ENCODE data around the gene RPRM.
"Not testable (repeated sequence)": the region's sequence is repeated elsewhere in the genome, so short reads cannot be mapped to it uniquely, and the experiment has no call there.

Gene RPRM

GRCh38 chr2:153455403-153455802 lies 23.2 kb downstream of the RPRM start:
- DNase-seq: no peak

GRCh38 chr2:153451611-153452010 lies 27.0 kb downstream of the RPRM start:
- DNase-seq: no peak

DNA sequence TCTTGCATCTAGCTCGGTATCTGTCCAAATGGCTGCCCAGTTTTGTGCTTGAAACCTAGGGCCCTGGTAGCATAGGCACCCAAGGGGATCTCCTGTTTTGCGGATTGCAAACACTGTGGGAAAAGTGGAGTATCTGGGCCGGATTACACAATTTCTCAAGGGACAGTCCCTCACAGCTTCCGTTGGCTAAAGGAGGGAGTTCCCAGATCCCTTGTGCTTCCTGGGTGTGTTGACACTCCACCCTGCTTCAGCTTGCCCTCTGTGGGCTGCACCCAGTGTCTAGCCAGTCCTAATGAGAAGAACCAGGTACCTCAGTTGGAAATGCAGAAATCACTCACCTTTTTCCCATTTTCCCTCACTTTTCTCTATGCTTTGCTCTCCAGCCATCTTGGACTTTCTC lies 35.5 kb downstream of the RPRM start:
- no peak for DNase-seq

- not testable (repeated sequence) for DNase-seq
These were observed 35.9 kb downstream of the RPRM start for GRCh38 chr2:153442616-153443015.

- DNase-seq: not testable (repeated sequence)
These were observed 38.5 kb downstream of the RPRM start for GRCh38 chr2:153440090-153440489.

DNA sequence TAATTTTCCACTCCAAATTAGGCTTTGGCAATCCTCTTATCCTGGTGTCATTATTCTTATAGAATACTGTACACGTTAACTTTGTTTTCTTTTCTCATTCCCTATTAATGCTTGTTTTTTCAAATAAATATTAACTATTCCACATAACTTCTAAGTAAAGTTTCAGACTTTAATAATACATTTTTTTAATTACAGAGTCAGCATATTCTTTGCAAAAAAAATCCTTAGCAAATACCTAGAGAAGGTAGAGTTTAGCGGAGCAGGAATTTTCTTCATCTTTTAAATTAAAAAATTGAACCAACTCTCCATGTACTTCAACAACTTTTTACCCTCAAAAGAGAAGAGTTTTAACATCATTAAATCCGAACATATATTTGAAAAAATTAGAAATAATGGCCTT lies 45.2 kb downstream of the RPRM start:
- DNase-seq: no peak

DNA sequence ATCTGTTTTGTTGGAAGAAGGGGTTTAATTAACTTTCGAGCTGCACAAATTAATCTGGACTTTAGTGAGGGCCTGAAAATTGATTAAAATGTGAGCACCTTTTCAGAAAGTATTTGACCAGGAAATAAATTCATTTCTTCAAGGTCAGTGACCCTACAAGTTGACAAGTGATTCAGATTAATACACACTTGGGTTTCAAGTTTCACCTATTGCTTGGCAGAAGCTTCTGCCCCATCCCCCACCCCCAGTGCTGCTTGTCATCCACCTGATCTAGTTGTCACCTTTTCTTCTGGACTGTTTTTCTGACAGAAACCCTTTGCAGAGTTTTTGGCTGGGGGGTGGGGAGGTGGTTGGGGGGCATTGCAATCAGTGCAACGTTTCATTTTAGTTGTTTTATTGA lies 46.2 kb downstream of the RPRM start:
- DNase-seq: peak; percentile 38

DNA sequence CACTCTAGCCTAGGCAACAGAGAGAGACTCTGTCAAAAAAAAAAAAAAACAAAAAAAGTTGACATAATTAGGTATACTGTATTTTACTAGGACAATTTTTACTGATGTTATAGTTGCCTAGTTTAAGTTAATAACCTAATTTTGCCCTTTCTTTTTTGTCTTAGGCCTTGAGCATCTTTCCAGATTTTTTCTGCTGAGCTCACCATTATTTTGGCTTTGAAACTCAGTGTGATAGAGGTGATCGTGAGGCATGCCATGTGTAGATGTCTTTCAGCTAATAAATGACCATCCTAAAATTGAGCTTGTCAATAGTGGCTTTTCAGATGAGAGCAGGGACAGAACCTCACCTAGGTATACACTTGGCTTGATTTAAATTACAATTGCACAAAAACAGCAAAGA lies 47.4 kb downstream of the RPRM start:
- no peak for DNase-seq
